HepG2 (cell line): ENCODE measurements around the gene B3GALNT2. TPM values are rescaled to one million over a fixed set of nuclear protein-coding genes. Genes with fewer than 3 reads are reported as not detected.

ENCODE experiments used
- ATAC-seq: fragments of 200-7000 bp; cut with Tn5 transposase; 3 replicates; pipeline ENCODE4 v1.9.1; 2020; ENCODE audit warnings: mild to moderate bottlenecking, moderate library complexity
- BruUV-seq: library from RNA; stranded (reverse); fragments of 400-500 nt; replicated peaks from 2 replicates; lab custom pipeline; 2021; lab: Mats Ljungman, UMichigan
- CTCF ChIA-PET: fragments of 300-600 bp; formaldehyde crosslinking; extraction: SDS; loops from one replicate; lab custom pipeline; 2021; ENCODE audit warnings: low total read pairs, inconsistent platforms, low intra/inter-chr PET ratio; lab: Yijun Ruan, JAX
- POLR2A ChIA-PET: fragments of 350-600 bp; sonication (Branson Sonifier 250); formaldehyde crosslinking; loops from one replicate; lab custom pipeline; 2020; ENCODE audit warnings: antibody characterized with exemption, inconsistent platforms; lab: Yijun Ruan, JAX
- DNase-seq: peaks from one replicate; pipeline ENCODE4 v3.0.0-alpha.2; 2015; ENCODE audit warnings: low spot score
- FAIRE-seq: peaks from 3 replicates; lab custom pipeline; 2011; peaks lifted over from hg19 to GRCh38; lab: Jason Lieb, UNC
- H2AFZ ChIP-seq: one replicate; pipeline ENCODE4 v1.6.1; 2011; ENCODE audit warnings: low read length, inconsistent platforms
- H3K27ac ChIP-seq: fragments of 300-600 bp; 3 replicates; pipeline ENCODE4 v1.8.0; 2011; ENCODE audit warnings: mixed run types, mild to moderate bottlenecking, mixed read lengths, low read length, inconsistent platforms; ENCODE audit not compliant: insufficient read depth; ENCODE audit errors: extremely low read length
- H3K27me3 ChIP-seq, 2 experiments: fragments of 200-600 bp in 1 of 2; 2 replicates in 1 of 2; 3 replicates in 1 of 2; pipeline versions ENCODE4 v1.6.0 to v1.8.0; 2011; ENCODE audit warnings: low read length in 2 of 2, mild to moderate bottlenecking in 2 of 2, moderate library complexity in 2 of 2, inconsistent platforms in 1 of 2; ENCODE audit not compliant: insufficient read depth in 2 of 2, control insufficient read depth in 1 of 2
- H3K36me3 ChIP-seq, 2 experiments: fragments of 200-600 bp in 1 of 2; replicated peaks in 1 of 2; 2 replicates in 1 of 2; 3 replicates in 1 of 2; pipeline versions ENCODE4 v1.5.1 to v1.8.0; 2011; ENCODE audit warnings: low read length in 2 of 2, inconsistent platforms in 1 of 2; ENCODE audit not compliant: insufficient read depth in 2 of 2, control insufficient read depth in 1 of 2
- H3K4me1 ChIP-seq: 2 replicates; pipeline ENCODE4 v1.5.1; 2012; ENCODE audit warnings: low read length, inconsistent platforms; ENCODE audit not compliant: insufficient read depth
- H3K4me2 ChIP-seq: 2 replicates; pipeline ENCODE4 v1.6.0; 2011; ENCODE audit warnings: low read depth, low read length, inconsistent platforms
- H3K4me3 ChIP-seq, 3 experiments: fragments of 200-600 bp in 1 of 3; sonication (generic), shearing (Covaris generic) in 1 of 3; replicated peaks in 1 of 3; 2 replicates each; pipeline ENCODE4 v1.5.1; 2011 to 2016; ENCODE audit warnings: low read length in 3 of 3, inconsistent platforms in 2 of 3, low read depth in 2 of 3, mild to moderate bottlenecking in 2 of 3, control low read depth in 1 of 3, mixed read lengths in 1 of 3; ENCODE audit not compliant: insufficient read depth in 1 of 3
- H3K79me2 ChIP-seq: one replicate; pipeline ENCODE4 v1.6.1; 2011; ENCODE audit warnings: low read length, inconsistent platforms; ENCODE audit not compliant: insufficient read depth
- H3K9ac ChIP-seq: 2 replicates; pipeline ENCODE4 v1.6.0; 2011; ENCODE audit warnings: mild to moderate bottlenecking, low read depth, low read length, inconsistent platforms; ENCODE audit not compliant: insufficient read depth
- H3K9me3 ChIP-seq: 2 replicates; pipeline ENCODE4 v1.5.1; 2012; ENCODE audit warnings: mild to moderate bottlenecking, low read length
- H4K20me1 ChIP-seq: 2 replicates; pipeline ENCODE4 v1.6.0; 2011; ENCODE audit warnings: inconsistent platforms, mild to moderate bottlenecking, low read length, moderate library complexity; ENCODE audit not compliant: insufficient read depth
- ARNT2 ChIP-seq: sonication (generic); formaldehyde crosslinking; IDR thresholded peaks from 2 replicates; pipeline ENCODE4 v1.8.0; 2022; ENCODE audit warnings: mild to moderate bottlenecking, low read depth, missing genetic modification reagents, moderate library complexity
- ARNTL ChIP-seq: sonication (generic); formaldehyde crosslinking; IDR thresholded peaks from 2 replicates; pipeline ENCODE4 v1.4.0; 2020; ENCODE audit warnings: mild to moderate bottlenecking, missing genetic modification reagents
- BCL6 ChIP-seq: IDR thresholded peaks from 2 replicates; pipeline ENCODE4 v1.6.1; 2016; ENCODE audit warnings: missing genetic modification reagents, missing compliant biosample characterization
- CEBPB ChIP-seq: IDR thresholded peaks from 2 replicates; pipeline ENCODE4 v1.6.1; 2011; ENCODE audit warnings: low read depth, low read length, improper control_type of control experiment, borderline replicate concordance
- EEA1 ChIP-seq: sonication (generic); formaldehyde crosslinking; IDR thresholded peaks from 2 replicates; pipeline ENCODE4 v1.5.1; 2020; ENCODE audit warnings: mild to moderate bottlenecking, missing genetic modification reagents, borderline replicate concordance
- FOSL1 ChIP-seq: sonication (generic); formaldehyde crosslinking; IDR thresholded peaks from 2 replicates; pipeline ENCODE4 v1.9.0; 2021; ENCODE audit warnings: missing genetic modification reagents, borderline replicate concordance
- HDAC1 ChIP-seq: sonication (generic); formaldehyde crosslinking; IDR thresholded peaks from 2 replicates; pipeline ENCODE4 v1.5.1; 2020; ENCODE audit warnings: mild to moderate bottlenecking, missing genetic modification reagents
- RARG ChIP-seq: sonication (generic); formaldehyde crosslinking; IDR thresholded peaks from 2 replicates; pipeline ENCODE4 v1.4.0; 2020; ENCODE audit warnings: low read depth, mild to moderate bottlenecking, missing genetic modification reagents
- RXRB ChIP-seq: IDR thresholded peaks from 2 replicates; pipeline ENCODE4 v1.6.1; 2016; ENCODE audit warnings: borderline replicate concordance, missing genetic modification reagents, missing compliant biosample characterization
- SMC3 ChIP-seq: IDR thresholded peaks from 2 replicates; pipeline ENCODE4 v1.6.1; 2011; ENCODE audit warnings: low read length, improper control_type of control experiment
- ZNF143 ChIP-seq: sonication (generic); formaldehyde crosslinking; IDR thresholded peaks from 2 replicates; pipeline ENCODE4 v1.4.0; 2020; ENCODE audit warnings: missing genetic modification reagents
- ZNF33A ChIP-seq: sonication (generic); formaldehyde crosslinking; IDR thresholded peaks from 2 replicates; pipeline ENCODE4 v1.5.1; 2020; ENCODE audit warnings: missing genetic modification reagents, mild to moderate bottlenecking, moderate library complexity, borderline replicate concordance
- ZNF616 ChIP-seq: sonication (generic); formaldehyde crosslinking; IDR thresholded peaks from 2 replicates; pipeline ENCODE4 v1.5.0; 2020; ENCODE audit warnings: low read depth, mild to moderate bottlenecking, missing genetic modification reagents
- ZNF629 ChIP-seq: sonication (generic); formaldehyde crosslinking; conservative IDR thresholded peaks from 2 replicates; pipeline ENCODE4 v1.5.0; 2020; ENCODE audit warnings: missing genetic modification reagents
- WGBS: methylation state at CpG from one replicate; pipeline ENCODE4 v1.1.6; 2017; ENCODE audit warnings: low lambda C conversion rate; 5-methylcytosine and 5-hydroxymethylcytosine counted together
- in situ Hi-C: cut with HindIII; loops from 2 replicates; pipeline ENCODE4 v1.10.0; 2017; ENCODE audit warnings: low pct_unique_long_range_greater_than_20kb; ENCODE audit not compliant: extremely low pct_ligation_motif_present
- intact Hi-C: fragments of 100-400 bp; cut with micrococcal nuclease; formaldehyde crosslinking; loops from one replicate; pipeline ENCODE4 v1.10.0; 2022; ENCODE audit not compliant: unreplicated experiment
- polyA plus RNA-seq, 8 experiments: library from polyadenylated mRNA; depleted of rRNA in 3 of 8; stranded (reverse) in 7 of 8; unstranded in 1 of 8; fragments of >200 nt; fragmentation: Illumina TruSeq in 4 of 8; extraction: Trizol in 4 of 8; gene quantifications; 2 replicates each; pipeline versions ENCODE4 v1.2.1 to v1.2.3, GENCODE V29; 2011 to 2016; ENCODE audit warnings: low read depth in 4 of 8, missing spikeins in 1 of 8, mixed read lengths in 1 of 8; ENCODE audit not compliant: insufficient read depth in 1 of 8
- total RNA-seq, 5 experiments: library from RNA; depleted of rRNA; stranded (reverse); fragments of >200 nt; fragmentation: Illumina TruSeq; extraction: Trizol; gene quantifications; 2 replicates each; pipeline ENCODE4 v1.2.3, GENCODE V29; 2016; ENCODE audit warnings: low read depth in 1 of 5

Gene B3GALNT2
- total and polyA plus RNA-seq, 2 of the 13 experiments (the other 11 are each of a cell fraction or from before 2014, with no cell fraction given), result 16.5 to 28.9 TPM

DNA sequence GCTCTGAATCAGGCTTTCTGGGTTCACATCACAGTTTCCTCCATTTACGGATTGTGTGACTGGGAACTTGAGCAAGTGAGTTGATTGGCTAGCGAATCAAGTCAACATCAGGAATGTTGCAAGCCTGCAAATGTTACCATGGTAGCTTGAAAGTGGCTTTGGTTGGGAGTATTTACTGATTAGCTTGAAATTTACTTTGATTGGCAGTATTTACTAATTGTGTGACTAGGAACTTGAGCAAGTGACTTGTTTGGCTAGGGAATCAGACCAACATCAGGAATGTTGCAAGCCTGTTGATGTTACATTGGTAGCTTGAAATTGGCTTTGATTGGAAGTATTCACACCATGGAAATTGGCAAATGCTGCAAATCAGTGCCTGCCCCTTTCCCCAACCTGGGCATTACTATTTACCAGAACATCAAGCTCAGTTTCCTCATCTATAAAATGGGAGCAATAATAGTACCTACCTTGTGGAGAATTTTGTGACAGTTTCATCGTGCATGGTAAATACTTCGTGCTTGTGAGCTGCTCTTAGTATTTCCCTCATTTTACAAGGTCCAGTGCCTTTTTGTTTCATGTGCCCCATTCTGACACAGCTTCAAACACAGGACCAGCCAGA is 23.1 kb upstream of the B3GALNT2 start:
- Histone ChIP-seq H4K20me1 (no peaks in the 10 kb centered on the region; the same call in 1 of the 2 replicates), H3K4me1 (no peaks in the 10 kb centered on the region), H3K4me3 (no peak overlapping the region), H3K27ac (no peak overlapping the region), H3K9ac (no peak overlapping the region), H3K9me3 (no peaks in the 10 kb centered on the region), H3K27me3 (no peaks in the 10 kb centered on the region), H3K36me3 (no peaks in the 10 kb centered on the region), H3K4me2 (no peak overlapping the region), H2AFZ (no peak overlapping the region), H3K79me2 (no peaks in the 10 kb centered on the region)
- peak; percentile 40; the same call in 2 of the 3 replicates for ATAC-seq
- POLR2A ChIA-PET, result interaction anchor here (1.0 to 1.1 kb wide), 2 partner anchors 22 to 23 kb away, joined by 3 read pairs; partner anchors contain the start of gene B3GALNT2
- FAIRE-seq, result peak; percentile 15
- WGBS, result 47% methylated on average over 4 of the region's 4 CpGs
- no peak for TF ChIP-seq ZNF616 (CRISPR knock-in tag)
- TF ChIP-seq ZNF629 (CRISPR knock-in tag), result peak; percentile 56
- TF ChIP-seq BCL6 (CRISPR knock-in tag), result no peak
- no peak for TF ChIP-seq ARNTL (CRISPR knock-in tag)
- TF ChIP-seq ARNT2 (CRISPR knock-in tag), result no peak
- TF ChIP-seq FOSL1 (CRISPR knock-in tag), result no peak
- no peak for TF ChIP-seq ZNF33A (CRISPR knock-in tag)
- no peak for TF ChIP-seq RXRB
- no peak for TF ChIP-seq EEA1 (CRISPR knock-in tag)
- no peak for TF ChIP-seq RARG
- no peak for TF ChIP-seq SMC3
- TF ChIP-seq HDAC1 (CRISPR knock-in tag), result no peak
- TF ChIP-seq ZNF143 (CRISPR knock-in tag), result no peak
- TF ChIP-seq CEBPB, result peak; percentile 40; the same call in 1 of the 2 replicates
- intact Hi-C loops, result no loop called here
- no TSS peak for BruUV-seq
- no peak for DNase-seq
- CTCF ChIA-PET, result no interaction called here
- in situ Hi-C loops, result no loop called here
